Colonic mucosa (tissue), 4 donors: ENCODE measurements around the gene GRIN2C. TPM values are rescaled to one million over a fixed set of nuclear protein-coding genes. Genes with fewer than 3 reads are reported as not detected.

ENCODE experiments used
- DNase-seq: peaks from one replicate; pipeline ENCODE4 v3.0.0-alpha.2; 2020
- H3K27ac ChIP-seq: fragments of 200-600 bp; one replicate; pipeline ENCODE4 v1.8.0; 2021
- H3K27me3 ChIP-seq: fragments of 200-600 bp; one replicate; pipeline ENCODE4 v1.8.0; 2021
- H3K36me3 ChIP-seq: fragments of 200-600 bp; one replicate; pipeline ENCODE4 v1.8.0; 2021
- H3K4me1 ChIP-seq: fragments of 200-600 bp; one replicate; pipeline ENCODE4 v1.8.0; 2021; ENCODE audit warnings: mild to moderate bottlenecking
- H3K4me3 ChIP-seq: fragments of 200-600 bp; one replicate; pipeline ENCODE4 v1.8.0; 2021
- H3K9ac ChIP-seq, 2 donors: one replicate each; pipeline ENCODE4 v1.7.0; 2013; ENCODE audit warnings: control low read depth in 2 of 2, low read depth in 2 of 2, low read length in 2 of 2
- H3K9me3 ChIP-seq: fragments of 200-600 bp; one replicate; pipeline ENCODE4 v1.8.0; 2021
- intact Hi-C: fragments of 100-400 bp; cut with DNase I; formaldehyde crosslinking; loops from one replicate; pipeline ENCODE4 v1.14.1; 2022
- total RNA-seq, 2 donors: library from RNA; stranded (reverse); fragmentation: NEBNext Ultra II Directional in 1 of 2; extraction: Animal tissue kit (Norgen Biotek cat#: 25700) in 1 of 2; gene quantifications; one replicate each; pipeline ENCODE4 v1.2.1, GENCODE V29; 2021
- TF ChIP-seq, protein P1 (sequence below): fragments of 200-600 bp; IDR thresholded peaks from one replicate; pipeline ENCODE4 v1.8.0; 2022; ENCODE audit warnings: antibody characterized with exemption, mild to moderate bottlenecking
- donor health status: healthy.
- donor health status: DM: no; HTN: no; CAD: no.
- donor health status: DM: no; HTN: no; CAD: no.

Gene GRIN2C
- total RNA-seq, 2 donors from 2014 or later: 0.16 to 0.30 TPM

GRCh38 chr17:74875977-74876593 lies 16.4 kb upstream of the GRIN2C start:
- intact Hi-C loops: no loop called here
- Histone ChIP-seq H3K36me3 (no peaks in the 10 kb centered on the region), H3K27me3 (no peaks in the 10 kb centered on the region), H3K27ac (no peak overlapping the region), H3K9ac (no peak overlapping the region), H3K9me3 (no peaks in the 10 kb centered on the region), H3K4me3 (no peak overlapping the region), H3K4me1 (peaks cover 5% of the 10 kb centered on the region)
- no peak for DNase-seq
- TF ChIP-seq, protein P1, sequence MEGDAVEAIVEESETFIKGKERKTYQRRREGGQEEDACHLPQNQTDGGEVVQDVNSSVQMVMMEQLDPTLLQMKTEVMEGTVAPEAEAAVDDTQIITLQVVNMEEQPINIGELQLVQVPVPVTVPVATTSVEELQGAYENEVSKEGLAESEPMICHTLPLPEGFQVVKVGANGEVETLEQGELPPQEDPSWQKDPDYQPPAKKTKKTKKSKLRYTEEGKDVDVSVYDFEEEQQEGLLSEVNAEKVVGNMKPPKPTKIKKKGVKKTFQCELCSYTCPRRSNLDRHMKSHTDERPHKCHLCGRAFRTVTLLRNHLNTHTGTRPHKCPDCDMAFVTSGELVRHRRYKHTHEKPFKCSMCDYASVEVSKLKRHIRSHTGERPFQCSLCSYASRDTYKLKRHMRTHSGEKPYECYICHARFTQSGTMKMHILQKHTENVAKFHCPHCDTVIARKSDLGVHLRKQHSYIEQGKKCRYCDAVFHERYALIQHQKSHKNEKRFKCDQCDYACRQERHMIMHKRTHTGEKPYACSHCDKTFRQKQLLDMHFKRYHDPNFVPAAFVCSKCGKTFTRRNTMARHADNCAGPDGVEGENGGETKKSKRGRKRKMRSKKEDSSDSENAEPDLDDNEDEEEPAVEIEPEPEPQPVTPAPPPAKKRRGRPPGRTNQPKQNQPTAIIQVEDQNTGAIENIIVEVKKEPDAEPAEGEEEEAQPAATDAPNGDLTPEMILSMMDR: no peak

DNA sequence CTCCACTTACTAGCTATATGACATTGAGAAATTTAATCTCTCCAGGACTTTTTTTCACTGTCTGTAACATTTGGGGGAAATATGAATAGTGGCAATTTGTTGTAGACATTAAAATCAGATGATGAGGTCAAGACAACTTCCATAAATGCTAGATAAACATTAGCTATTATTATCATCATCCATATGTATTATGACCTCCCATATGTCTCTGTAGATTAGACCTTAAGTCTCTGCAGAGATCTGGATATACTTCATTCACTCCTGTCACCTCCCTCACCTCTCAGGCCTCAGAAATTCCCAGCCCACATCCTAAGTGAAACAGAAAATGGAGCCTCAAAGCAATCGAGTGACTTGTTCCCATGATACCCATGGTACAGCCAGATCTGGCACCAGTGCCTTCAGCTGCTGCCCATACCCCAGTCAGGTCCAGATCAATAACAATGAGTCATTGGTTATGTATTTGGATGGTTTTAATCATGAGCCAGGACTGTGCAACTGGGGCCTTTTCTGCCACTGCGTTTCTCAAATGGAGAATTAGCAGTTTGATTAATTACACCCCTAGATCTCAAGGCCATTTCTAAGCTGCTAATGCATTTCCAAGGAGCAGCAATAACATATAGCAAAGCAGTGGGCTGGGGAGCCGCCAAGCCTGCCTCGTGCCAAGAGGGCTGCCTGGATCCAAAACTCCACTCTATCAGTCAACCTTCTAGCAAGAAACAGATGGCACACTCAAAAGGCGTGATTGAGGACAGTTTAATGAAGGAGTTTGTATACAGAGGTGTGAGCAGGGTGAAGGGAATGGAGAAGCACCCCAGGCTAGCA lies 15.7 kb upstream of the GRIN2C start:
- intact Hi-C loops: no loop called here
- Histone ChIP-seq H3K4me1 (peaks cover 5% of the 10 kb centered on the region), H3K27me3 (no peaks in the 10 kb centered on the region), H3K9me3 (no peaks in the 10 kb centered on the region), H3K9ac (no peak overlapping the region), H3K27ac (no peak overlapping the region), H3K36me3 (no peaks in the 10 kb centered on the region), H3K4me3 (no peak overlapping the region)
- no peak for DNase-seq
- TF ChIP-seq, protein P1: no peak

DNA sequence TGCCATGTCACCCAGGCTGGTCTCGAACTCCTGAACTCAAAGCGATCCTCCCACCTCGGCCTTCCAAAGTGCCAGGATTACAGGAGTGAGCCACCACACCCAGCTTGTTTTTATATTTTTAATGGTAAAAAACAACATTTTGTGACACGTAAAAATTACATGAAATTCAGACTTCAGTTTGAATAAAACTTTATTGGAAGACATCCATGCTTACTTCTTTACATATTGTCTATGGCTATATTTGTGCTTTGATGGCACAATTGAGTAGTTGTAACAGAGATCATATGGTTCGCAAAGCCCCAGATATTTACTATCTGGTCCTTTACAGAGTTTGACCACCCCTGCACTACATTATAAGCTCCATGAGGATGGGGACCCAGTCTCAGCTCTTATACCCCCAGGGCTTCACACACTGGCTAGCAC lies 14.9 kb upstream of the GRIN2C start:
- peaks cover 5% of the 10 kb centered on the region for H3K4me1 ChIP-seq
- no peak overlapping the region for H3K4me3 ChIP-seq
- H3K36me3 ChIP-seq: no peaks in the 10 kb centered on the region
- no peak overlapping the region for H3K9ac ChIP-seq
- TF ChIP-seq, protein P1: no peak
- H3K9me3 ChIP-seq: no peaks in the 10 kb centered on the region
- intact Hi-C loops: no loop called here
- no peaks in the 10 kb centered on the region for H3K27me3 ChIP-seq
- H3K27ac ChIP-seq: no peak overlapping the region
- no peak for DNase-seq

GRCh38 chr17:74873874-74874614 lies 14.4 kb upstream of the GRIN2C start:
- Histone ChIP-seq H3K9me3 (no peaks in the 10 kb centered on the region), H3K27me3 (no peaks in the 10 kb centered on the region), H3K4me3 (peak overlapping the region; percentile 50), H3K9ac (peak overlapping the region; percentile 83 to 88), H3K36me3 (no peaks in the 10 kb centered on the region), H3K4me1 (peaks cover 5% of the 10 kb centered on the region), H3K27ac (peak overlapping the region; percentile 85)
- TF ChIP-seq, protein P1: no peak
- DNase-seq: no peak
- intact Hi-C loops: no loop called here

- intact Hi-C loops: no loop called here
- TF ChIP-seq, protein P1: no peak
- Histone ChIP-seq H3K27me3 (no peaks in the 10 kb centered on the region), H3K27ac (peak overlapping the region; percentile 85), H3K4me1 (peaks cover 5% of the 10 kb centered on the region), H3K4me3 (peak overlapping the region; percentile 70), H3K9ac (peak overlapping the region; percentile 83 to 88), H3K9me3 (no peaks in the 10 kb centered on the region), H3K36me3 (no peaks in the 10 kb centered on the region)
- DNase-seq: peak; percentile 100
Observed at GRCh38 chr17:74873037-74873873, 13.6 kb upstream of the GRIN2C start.
